Mammary epithelial cell (primary cell): Measurements from ENCODE around the gene ZNF385B.

ENCODE experiments used
- CTCF ChIP-seq, 2 donors: IDR thresholded peaks in 1 of 2; conservative IDR thresholded peaks in 1 of 2; 2 replicates each; pipeline ENCODE4 v1.5.1; 2011 to 2012; ENCODE audit warnings: inconsistent platforms in 2 of 2, low read length in 2 of 2, mild to moderate bottlenecking in 2 of 2, control low read depth in 1 of 2, low read depth in 1 of 2; ENCODE audit not compliant: insufficient read depth in 1 of 2; ENCODE audit errors: extremely low read depth in 1 of 2
- EZH2 ChIP-seq: IDR thresholded peaks from 2 replicates; pipeline ENCODE4 v1.6.1; 2012; ENCODE audit warnings: low read length, inconsistent platforms, borderline replicate concordance

- TF ChIP-seq EZH2 (no peak), CTCF (conservative IDR thresholded peaks at IDR 0.05 in 1 of 2, IDR thresholded peaks at IDR 0.05 in 1 of 2; ENCODE audit: extremely low read depth in 1 of 2, insufficient read depth in 1 of 2, low read depth in 1 of 2, low read length in 2 of 2) (no peak)
Measured at GRCh38 chr2:179882851-179883806, 21.7 kb upstream of the ZNF385B start.
